Stomach smooth muscle (tissue), 2 donors: ENCODE data around the gene RTN4RL1.

ENCODE experiments used
- H3K27ac ChIP-seq: one replicate; pipeline ENCODE4 v1.7.0; 2013; ENCODE audit warnings: mild to moderate bottlenecking, low read length, inconsistent platforms
- H3K27me3 ChIP-seq, 2 donors: one replicate each; pipeline ENCODE4 v1.7.0; 2013; ENCODE audit warnings: low read length in 2 of 2; ENCODE audit not compliant: insufficient read depth in 2 of 2, control insufficient read depth in 1 of 2
- H3K36me3 ChIP-seq, 2 donors: one replicate each; pipeline ENCODE4 v1.7.0; 2013; ENCODE audit warnings: low read length in 2 of 2; ENCODE audit not compliant: control insufficient read depth in 2 of 2, insufficient read depth in 2 of 2
- H3K4me1 ChIP-seq: one replicate; pipeline ENCODE4 v1.7.0; 2013; ENCODE audit warnings: low read length; ENCODE audit not compliant: control insufficient read depth, insufficient read depth
- H3K4me3 ChIP-seq, 2 donors: one replicate each; pipeline ENCODE4 v1.7.0; 2013; ENCODE audit warnings: low read length in 2 of 2
- H3K9ac ChIP-seq, 2 donors: one replicate each; pipeline ENCODE4 v1.7.0; 2013; ENCODE audit warnings: low read length in 2 of 2, mild to moderate bottlenecking in 1 of 2
- H3K9me3 ChIP-seq, 2 donors: one replicate each; pipeline ENCODE4 v1.7.0; 2013; ENCODE audit warnings: low read length in 2 of 2; ENCODE audit not compliant: control insufficient read depth in 2 of 2
- donor health status: healthy.
- donor health status: Pancreatic carcinoma.

RTN4RL1 gene

GRCh38 chr17:2065949-2066400 lies 40.8 kb upstream of the RTN4RL1 start:
- Histone ChIP-seq H3K9ac (no peak overlapping the region), H3K27me3 (peaks cover 4 to 6% of the 10 kb centered on the region in 2 donors), H3K9me3 (no peaks in the 10 kb centered on the region), H3K4me3 (no peak overlapping the region), H3K4me1 (peaks cover 59% of the 10 kb centered on the region), H3K36me3 (peaks cover 32 to 51% of the 10 kb centered on the region in 2 donors), H3K27ac (peak overlapping the region; percentile 62)

GRCh38 chr17:2064980-2065785 lies 40.0 kb upstream of the RTN4RL1 start:
- Histone ChIP-seq H3K4me1 (peaks cover 64% of the 10 kb centered on the region), H3K36me3 (peaks cover 34 to 43% of the 10 kb centered on the region in 2 donors), H3K27me3 (peaks cover 4 to 9% of the 10 kb centered on the region in 2 donors), H3K9ac (no peak overlapping the region), H3K9me3 (no peaks in the 10 kb centered on the region), H3K27ac (peak overlapping the region; percentile 62), H3K4me3 (no peak overlapping the region)

- Histone ChIP-seq H3K27me3 (peaks cover 4 to 9% of the 10 kb centered on the region in 2 donors), H3K4me3 (no peak overlapping the region), H3K9ac (no peak overlapping the region), H3K9me3 (no peaks in the 10 kb centered on the region), H3K27ac (peak overlapping the region; percentile 74), H3K4me1 (peaks cover 69% of the 10 kb centered on the region), H3K36me3 (peaks cover 34 to 42% of the 10 kb centered on the region in 2 donors)
These were observed 39.4 kb upstream of the RTN4RL1 start for GRCh38 chr17:2064520-2064971.

- Histone ChIP-seq H3K36me3 (peaks cover 34 to 42% of the 10 kb centered on the region in 2 donors), H3K4me3 (no peak overlapping the region), H3K27ac (peak overlapping the region; percentile 74), H3K9ac (peak overlapping the region in 1 of 2 donors; percentile 13), H3K27me3 (peaks cover 4 to 9% of the 10 kb centered on the region in 2 donors), H3K9me3 (no peaks in the 10 kb centered on the region), H3K4me1 (peaks cover 73% of the 10 kb centered on the region)
These were observed 39.0 kb upstream of the RTN4RL1 start for GRCh38 chr17:2064147-2064489.

GRCh38 chr17:2063261-2064146 lies 38.4 kb upstream of the RTN4RL1 start:
- Histone ChIP-seq H3K4me1 (peaks cover 71% of the 10 kb centered on the region), H3K9me3 (no peaks in the 10 kb centered on the region), H3K36me3 (peaks cover 34 to 38% of the 10 kb centered on the region in 2 donors), H3K27me3 (peaks cover 7 to 9% of the 10 kb centered on the region in 2 donors), H3K4me3 (no peak overlapping the region), H3K27ac (peak overlapping the region; percentile 74), H3K9ac (peak overlapping the region in 1 of 2 donors; percentile 13)

- Histone ChIP-seq H3K27ac (peak overlapping the region; percentile 74), H3K27me3 (peaks cover 9 to 15% of the 10 kb centered on the region in 2 donors), H3K9ac (no peak overlapping the region), H3K9me3 (no peaks in the 10 kb centered on the region), H3K4me1 (peaks cover 64% of the 10 kb centered on the region), H3K4me3 (no peak overlapping the region), H3K36me3 (peaks cover 29 to 34% of the 10 kb centered on the region in 2 donors)
These were observed 37.5 kb upstream of the RTN4RL1 start for GRCh38 chr17:2062571-2063183.

GRCh38 chr17:2061441-2061958 lies 36.4 kb upstream of the RTN4RL1 start:
- Histone ChIP-seq H3K27ac (peak overlapping the region; percentile 74), H3K4me1 (peaks cover 53% of the 10 kb centered on the region), H3K36me3 (peaks cover 29 to 32% of the 10 kb centered on the region in 2 donors), H3K9me3 (no peaks in the 10 kb centered on the region), H3K9ac (peak overlapping the region in 1 of 2 donors; percentile 21), H3K4me3 (no peak overlapping the region), H3K27me3 (peaks cover 9 to 21% of the 10 kb centered on the region in 2 donors)

- Histone ChIP-seq H3K9me3 (no peaks in the 10 kb centered on the region), H3K27me3 (peaks cover 10 to 24% of the 10 kb centered on the region in 2 donors), H3K36me3 (peaks cover 25 to 29% of the 10 kb centered on the region in 2 donors), H3K4me3 (peak overlapping the region in 1 of 2 donors; percentile 44), H3K9ac (peak overlapping the region; percentile 13 to 60), H3K4me1 (peaks cover 51% of the 10 kb centered on the region), H3K27ac (peak overlapping the region; percentile 74)
These were observed 35.7 kb upstream of the RTN4RL1 start for GRCh38 chr17:2060681-2061440.

GRCh38 chr17:2060385-2060658 lies 35.2 kb upstream of the RTN4RL1 start:
- H3K4me3 ChIP-seq: peak overlapping the region in 1 of 2 donors; percentile 44
- H3K4me1 ChIP-seq: peaks cover 52% of the 10 kb centered on the region

More at GRCh38 chr17:2060385-2060658, 35.2 kb upstream of the RTN4RL1 start:
- no peaks in the 10 kb centered on the region for H3K9me3 ChIP-seq
- H3K9ac ChIP-seq: peak overlapping the region; percentile 13 to 60
- H3K27me3 ChIP-seq: peaks cover 10 to 27% of the 10 kb centered on the region in 2 donors
- H3K36me3 ChIP-seq: peaks cover 19 to 26% of the 10 kb centered on the region in 2 donors
- H3K27ac ChIP-seq: peak overlapping the region; percentile 74
